Chondrocyte (in vitro differentiated cells): ENCODE data around the gene PPP1R9B. TPM values are rescaled to one million over a fixed set of nuclear protein-coding genes. Genes with fewer than 3 reads are reported as not detected.

Experiments used
- DNase-seq: peaks from one replicate; pipeline ENCODE4 v3.0.0; 2021; ENCODE audit warnings: mixed read lengths, low spot score
- H3K27ac Mint-ChIP-seq: one replicate; pipeline ENCODE4 v1.8.0; 2021; ENCODE audit warnings: mild to moderate bottlenecking, moderate library complexity, mixed read lengths; ENCODE audit not compliant: unreplicated experiment
- H3K27me3 Mint-ChIP-seq: 2 replicates; pipeline ENCODE4 v1.8.0; 2021; ENCODE audit warnings: low read depth, mixed read lengths
- H3K36me3 Mint-ChIP-seq: 2 replicates; pipeline ENCODE4 v1.8.0; 2021; ENCODE audit warnings: low read depth, mixed read lengths
- H3K4me1 Mint-ChIP-seq: 2 replicates; pipeline ENCODE4 v1.8.0; 2021; ENCODE audit warnings: low read depth, mild to moderate bottlenecking, mixed read lengths
- H3K4me3 Mint-ChIP-seq: one replicate; pipeline ENCODE4 v1.8.0; 2021; ENCODE audit warnings: mild to moderate bottlenecking, moderate library complexity, mixed read lengths; ENCODE audit not compliant: unreplicated experiment
- H3K9me3 Mint-ChIP-seq: 2 replicates; pipeline ENCODE4 v1.8.0; 2021; ENCODE audit warnings: low read depth, mixed read lengths
- CTCF ChIP-seq: fragments of 200-600 bp; sonication (generic); IDR thresholded peaks from 2 replicates; pipeline ENCODE4 v1.5.0; 2021; ENCODE audit warnings: antibody characterized with exemption, mild to moderate bottlenecking, moderate library complexity
- total RNA-seq: library from RNA; stranded (reverse); gene quantifications from 3 replicates; pipeline ENCODE4 v1.2.1, GENCODE V29; 2021

Gene PPP1R9B
- total RNA-seq, 1 donor from 2014 or later = 79.3 TPM

GRCh38 chr17:50171371-50172071 is 21.0 kb upstream of the PPP1R9B start:
- no peak overlapping the region for H3K4me3 Mint-ChIP-seq
- peak overlapping the region; percentile 69 for H3K27ac Mint-ChIP-seq
- no peak for DNase-seq
- peaks cover 57% of the 10 kb centered on the region for H3K4me1 Mint-ChIP-seq
- H3K27me3 Mint-ChIP-seq = no peaks in the 10 kb centered on the region
- no peak for TF ChIP-seq CTCF
- no peaks in the 10 kb centered on the region for H3K9me3 Mint-ChIP-seq
- peaks cover 7% of the 10 kb centered on the region for H3K36me3 Mint-ChIP-seq

GRCh38 chr17:50170662-50171370 is 20.3 kb upstream of the PPP1R9B start:
- H3K9me3 Mint-ChIP-seq = no peaks in the 10 kb centered on the region
- peak overlapping the region; percentile 69 for H3K27ac Mint-ChIP-seq
- no peak for DNase-seq
- no peaks in the 10 kb centered on the region for H3K27me3 Mint-ChIP-seq
- TF ChIP-seq CTCF = no peak
- H3K4me1 Mint-ChIP-seq = peaks cover 54% of the 10 kb centered on the region
- peaks cover 5% of the 10 kb centered on the region for H3K36me3 Mint-ChIP-seq
- H3K4me3 Mint-ChIP-seq = no peak overlapping the region

GRCh38 chr17:50169881-50170459 is 19.5 kb upstream of the PPP1R9B start:
- peak overlapping the region; percentile 36 for H3K27ac Mint-ChIP-seq
- H3K27me3 Mint-ChIP-seq = no peaks in the 10 kb centered on the region
- no peak overlapping the region for H3K4me3 Mint-ChIP-seq
- no peak for DNase-seq
- no peaks in the 10 kb centered on the region for H3K9me3 Mint-ChIP-seq
- no peak for TF ChIP-seq CTCF
- peaks cover 3% of the 10 kb centered on the region for H3K36me3 Mint-ChIP-seq
- peaks cover 54% of the 10 kb centered on the region for H3K4me1 Mint-ChIP-seq

- Mint-ChIP-seq H3K27ac (peak overlapping the region; percentile 60), H3K27me3 (no peaks in the 10 kb centered on the region), H3K4me1 (peaks cover 48% of the 10 kb centered on the region), H3K36me3 (peaks cover 3% of the 10 kb centered on the region), H3K9me3 (no peaks in the 10 kb centered on the region), H3K4me3 (no peak overlapping the region)
- peak; percentile 85 for TF ChIP-seq CTCF
- no peak for DNase-seq
Measured at GRCh38 chr17:50169121-50169764, 18.8 kb upstream of the PPP1R9B start.

GRCh38 chr17:50168319-50168718 is 17.8 kb upstream of the PPP1R9B start:
- Mint-ChIP-seq H3K4me3 (no peak overlapping the region), H3K27me3 (no peaks in the 10 kb centered on the region)
- DNase-seq = no peak

More at GRCh38 chr17:50168319-50168718, 17.8 kb upstream of the PPP1R9B start:
- H3K4me1 Mint-ChIP-seq = peaks cover 39% of the 10 kb centered on the region
- H3K9me3 Mint-ChIP-seq = no peaks in the 10 kb centered on the region
- no peak overlapping the region for H3K27ac Mint-ChIP-seq
- no peak for TF ChIP-seq CTCF
- H3K36me3 Mint-ChIP-seq = peaks cover 3% of the 10 kb centered on the region
